Mesodermal cell (in vitro differentiated cells): ENCODE results near the gene SPATA20.

Source experiments
- H3K27ac ChIP-seq: 2 replicates; pipeline ENCODE4 v1.7.0; 2013; ENCODE audit warnings: mild to moderate bottlenecking, low read depth, low read length, moderate library complexity; ENCODE audit not compliant: severe bottlenecking
- H3K36me3 ChIP-seq: 2 replicates; pipeline ENCODE4 v1.7.1; 2013; ENCODE audit warnings: mild to moderate bottlenecking, low read length, moderate library complexity; ENCODE audit not compliant: control insufficient read depth, insufficient read depth
- H3K4me1 ChIP-seq: one replicate; pipeline ENCODE4 v1.7.1; 2013; ENCODE audit warnings: mild to moderate bottlenecking, low read length; ENCODE audit not compliant: insufficient read depth, control insufficient read depth, poor library complexity, severe bottlenecking
- H3K4me3 ChIP-seq: 2 replicates; pipeline ENCODE4 v1.7.0; 2013; ENCODE audit warnings: low read length, control low read depth, mild to moderate bottlenecking; ENCODE audit not compliant: insufficient read depth, poor library complexity, severe bottlenecking; ENCODE audit errors: extremely low read depth
- H3K9me3 ChIP-seq: 2 replicates; pipeline ENCODE4 v1.7.1; 2013; ENCODE audit warnings: mild to moderate bottlenecking, low read length, moderate library complexity; ENCODE audit not compliant: control insufficient read depth
- WGBS, 2 experiments: methylation state at CpG; one replicate each; pipeline ENCODE4 v1.1.5; 2013; ENCODE audit warnings: missing lambda C conversion rate in 2 of 2; ENCODE audit not compliant: insufficient coverage in 2 of 2; 5-methylcytosine and 5-hydroxymethylcytosine counted together

The SPATA20 gene

GRCh38 chr17:50541402-50541715, 5.6 kb upstream of the SPATA20 start:
- Histone ChIP-seq H3K4me1 (peaks cover 7% of the 10 kb centered on the region), H3K9me3 (no peaks in the 10 kb centered on the region), H3K4me3 (peak overlapping the region; percentile 45), H3K27ac (no peak overlapping the region), H3K36me3 (no peaks in the 10 kb centered on the region)
- WGBS, 2 experiments: 79 to 81% methylated on average over 5 to 8 of the region's 9 CpGs

DNA sequence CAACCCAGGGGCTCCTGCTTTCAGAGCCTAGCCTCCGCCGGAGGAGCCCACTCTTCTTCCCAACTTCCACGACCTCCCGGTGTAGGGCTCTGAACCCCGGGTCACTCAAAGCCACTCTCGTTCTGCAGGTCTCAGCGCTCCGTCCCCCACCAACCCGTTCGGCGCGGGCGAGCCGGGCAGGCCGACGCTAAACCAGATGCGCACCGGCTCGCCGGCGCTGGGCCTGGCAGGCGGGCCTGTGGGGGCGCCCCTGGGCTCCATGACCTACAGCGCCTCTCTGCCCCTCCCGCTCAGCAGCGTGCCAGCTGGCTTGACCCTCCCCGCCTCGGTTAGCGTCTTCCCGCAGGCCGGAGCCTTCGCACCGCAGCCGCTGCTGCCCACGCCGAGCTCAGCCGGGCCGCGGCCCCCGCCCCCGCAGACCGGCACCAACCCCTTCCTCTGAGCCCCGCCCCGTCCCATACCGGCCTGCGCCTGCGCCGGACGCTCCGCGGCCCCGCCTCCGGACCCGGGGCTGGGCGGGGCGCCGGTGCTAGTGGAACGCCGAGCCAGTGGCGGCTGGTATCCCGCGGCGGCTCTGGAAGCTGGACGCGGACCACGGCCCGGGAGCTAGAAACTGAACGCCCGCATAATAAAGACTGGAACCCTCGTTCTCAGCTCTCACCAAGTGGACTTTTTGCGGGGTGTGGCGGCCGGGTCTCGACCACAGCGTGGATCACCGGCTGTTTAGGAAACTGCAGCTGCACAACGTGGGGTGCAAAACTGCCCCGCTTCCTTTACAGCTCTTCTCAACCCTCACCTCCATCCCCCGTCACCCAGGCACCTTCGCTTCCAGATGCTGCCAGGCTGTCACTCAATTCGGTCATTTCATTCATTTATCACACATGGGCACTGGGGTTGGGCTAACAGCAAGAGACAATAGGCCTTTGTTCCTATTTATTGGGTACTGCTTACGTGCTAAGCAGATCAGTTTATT, 5.0 kb upstream of the SPATA20 start:
- 5% methylated on average over 68 to 70 of the region's 82 CpGs for WGBS, 2 experiments
- H3K27ac ChIP-seq: peak overlapping the region; percentile 12

GRCh38 chr17:50542795-50543774, 3.9 kb upstream of the SPATA20 start:
- WGBS, 2 experiments: 83 to 88% methylated on average over 11 to 14 of the region's 16 CpGs
- peaks cover 12% of the 10 kb centered on the region for H3K4me1 ChIP-seq
- H3K4me3 ChIP-seq: peak overlapping the region; percentile 45
- H3K36me3 ChIP-seq: no peaks in the 10 kb centered on the region
- H3K9me3 ChIP-seq: no peaks in the 10 kb centered on the region
- H3K27ac ChIP-seq: peak overlapping the region; percentile 12

More for the DNA sequence above, 5.0 kb upstream of the SPATA20 start:
- peak overlapping the region; percentile 45 for H3K4me3 ChIP-seq
- peaks cover 7% of the 10 kb centered on the region for H3K4me1 ChIP-seq
- no peaks in the 10 kb centered on the region for H3K36me3 ChIP-seq
- no peaks in the 10 kb centered on the region for H3K9me3 ChIP-seq

DNA sequence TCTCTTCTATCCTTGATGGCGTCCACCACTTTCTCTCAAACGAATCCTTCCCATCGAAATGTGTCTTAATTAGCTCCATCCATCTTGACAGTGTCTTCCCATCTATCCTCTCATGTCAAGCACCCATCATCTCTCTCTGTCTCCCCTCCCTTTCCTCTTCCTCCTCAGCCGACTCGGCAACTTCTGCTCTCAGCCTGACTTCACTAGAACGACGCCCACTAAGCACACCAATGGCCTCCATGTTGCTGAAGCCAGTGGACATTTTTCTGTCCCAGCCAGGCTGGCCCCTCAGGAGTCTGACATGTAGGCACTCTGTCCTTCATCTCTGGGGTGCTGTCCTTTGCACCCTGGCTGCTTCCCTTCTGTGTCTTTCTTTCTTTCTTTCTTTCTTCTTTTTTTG, 2.5 kb upstream of the SPATA20 start:
- Histone ChIP-seq H3K9me3 (no peaks in the 10 kb centered on the region), H3K27ac (no peak overlapping the region), H3K36me3 (no peaks in the 10 kb centered on the region), H3K4me3 (no peak overlapping the region), H3K4me1 (peaks cover 12% of the 10 kb centered on the region)
- 86 to 94% methylated on average over 7 of the region's 7 CpGs for WGBS, 2 experiments

DNA sequence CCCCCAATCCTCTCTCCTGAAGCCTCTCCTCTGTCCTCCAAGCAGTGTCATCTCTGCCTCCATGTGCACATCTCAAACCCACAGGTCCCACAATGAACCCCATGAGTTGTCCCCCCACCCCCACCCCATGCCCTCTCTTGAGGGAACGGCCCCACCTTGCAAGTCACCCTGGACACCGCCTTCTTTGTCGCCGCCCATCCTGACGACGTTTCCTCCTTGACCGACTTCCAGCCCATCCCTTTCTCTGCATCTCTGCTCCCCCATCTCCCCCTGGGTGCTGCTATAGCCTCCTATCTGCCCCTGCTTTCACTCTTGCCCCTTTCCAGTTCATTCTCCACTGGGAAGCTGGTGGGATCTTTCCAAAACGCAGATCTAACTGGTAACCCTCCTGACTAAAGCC, 1.7 kb upstream of the SPATA20 start:
- 69 to 71% methylated on average over 7 to 8 of the region's 8 CpGs for WGBS, 2 experiments

DNA sequence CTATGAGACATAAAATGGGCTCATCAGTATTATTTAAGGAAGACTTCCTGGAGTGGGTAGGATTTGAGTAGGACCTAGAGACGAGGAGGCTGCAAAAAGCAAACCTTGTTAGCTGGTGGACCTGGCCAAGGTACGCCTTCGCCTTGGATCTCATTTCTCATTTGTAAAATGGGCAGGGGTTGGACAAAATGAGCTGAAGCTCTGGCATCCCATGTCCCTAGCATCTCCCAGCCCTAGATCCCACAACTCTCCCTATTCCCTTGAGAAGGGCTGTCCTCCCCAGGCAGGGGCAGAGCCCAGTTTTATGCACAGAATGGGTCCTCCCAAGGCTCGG, 306 bp upstream of the SPATA20 start:
- H3K4me1 ChIP-seq: peaks cover 12% of the 10 kb centered on the region
- no peaks in the 10 kb centered on the region for H3K9me3 ChIP-seq
- H3K4me3 ChIP-seq: peak overlapping the region; percentile 57
- 29 to 66% methylated on average over 2 to 4 of the region's 4 CpGs for WGBS, 2 experiments
- no peaks in the 10 kb centered on the region for H3K36me3 ChIP-seq
- no peak overlapping the region for H3K27ac ChIP-seq

More for the DNA sequence above, 1.7 kb upstream of the SPATA20 start:
- H3K9me3 ChIP-seq: no peaks in the 10 kb centered on the region
- no peak overlapping the region for H3K4me3 ChIP-seq
- no peak overlapping the region for H3K27ac ChIP-seq
- peaks cover 12% of the 10 kb centered on the region for H3K4me1 ChIP-seq
- H3K36me3 ChIP-seq: no peaks in the 10 kb centered on the region

GRCh38 chr17:50547736-50548083, 736 bp downstream of the SPATA20 start:
- peak overlapping the region; percentile 57 for H3K4me3 ChIP-seq
- no peaks in the 10 kb centered on the region for H3K36me3 ChIP-seq
- H3K4me1 ChIP-seq: peaks cover 8% of the 10 kb centered on the region
- 86 to 93% methylated on average over 1 to 3 of the region's 5 CpGs for WGBS, 2 experiments
- H3K9me3 ChIP-seq: no peaks in the 10 kb centered on the region
- H3K27ac ChIP-seq: no peak overlapping the region

DNA sequence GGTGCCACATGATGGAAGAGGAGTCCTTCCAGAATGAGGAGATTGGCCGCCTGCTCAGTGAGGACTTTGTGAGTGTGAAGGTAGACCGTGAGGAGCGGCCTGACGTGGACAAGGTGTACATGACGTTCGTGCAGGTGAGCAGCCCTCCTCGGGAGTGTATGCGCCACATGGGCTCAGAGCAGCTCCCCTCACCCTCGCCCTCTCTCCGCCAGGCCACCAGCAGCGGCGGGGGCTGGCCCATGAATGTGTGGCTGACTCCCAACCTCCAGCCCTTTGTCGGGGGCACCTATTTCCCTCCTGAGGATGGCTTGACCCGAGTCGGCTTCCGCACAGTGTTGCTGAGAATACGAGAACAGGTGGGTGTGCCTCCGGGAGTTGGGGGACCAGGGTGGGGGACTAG, 1.9 kb downstream of the SPATA20 start:
- H3K4me3 ChIP-seq: no peak overlapping the region
- peaks cover 5% of the 10 kb centered on the region for H3K4me1 ChIP-seq
- 95 to 96% methylated on average over 10 to 18 of the region's 18 CpGs for WGBS, 2 experiments
- H3K36me3 ChIP-seq: no peaks in the 10 kb centered on the region
- no peaks in the 10 kb centered on the region for H3K9me3 ChIP-seq
- no peak overlapping the region for H3K27ac ChIP-seq

GRCh38 chr17:50549256-50549941, 2.4 kb downstream of the SPATA20 start:
- Histone ChIP-seq H3K27ac (no peak overlapping the region), H3K36me3 (no peaks in the 10 kb centered on the region), H3K4me3 (no peak overlapping the region), H3K9me3 (no peaks in the 10 kb centered on the region), H3K4me1 (peaks cover 5% of the 10 kb centered on the region)
- WGBS, 2 experiments: 95 to 96% methylated on average over 17 to 18 of the region's 19 CpGs

- WGBS, 2 experiments: 93 to 99% methylated on average over 8 to 11 of the region's 11 CpGs
- Histone ChIP-seq H3K36me3 (no peaks in the 10 kb centered on the region), H3K4me1 (peaks cover 5% of the 10 kb centered on the region), H3K27ac (no peak overlapping the region), H3K4me3 (no peak overlapping the region), H3K9me3 (no peaks in the 10 kb centered on the region)
These were observed 3.0 kb downstream of the SPATA20 start for GRCh38 chr17:50549969-50550368.
